WTC11 (cell line): ENCODE data around the gene LAPTM5. TPM values are rescaled to one million over a fixed set of nuclear protein-coding genes. Genes with fewer than 3 reads are reported as not detected.

Experiments used
- ATAC-seq: fragments of 200-7000 bp; cut with Tn5 transposase; 2 replicates; pipeline ENCODE4 v1.10.0; 2021; ENCODE audit warnings: mild to moderate bottlenecking, moderate library complexity
- CTCF ChIA-PET: fragments of 300-600 bp; sonication (Branson Sonifier 250); formaldehyde crosslinking; loops from one replicate; lab custom pipeline; 2021; ENCODE audit warnings: antibody characterized with exemption; lab: Charles Lee
- POLR2A ChIA-PET: fragments of 350-600 bp; sonication (Branson Sonifier 250); formaldehyde crosslinking; loops from one replicate; lab custom pipeline; 2021; ENCODE audit warnings: antibody characterized with exemption; lab: Charles Lee
- DNase-seq: peaks from one replicate; pipeline ENCODE4 v3.0.0; 2021; ENCODE audit warnings: low spot score
- H3K27ac Mint-ChIP-seq: 2 replicates; pipeline ENCODE4 v1.8.0; 2021; ENCODE audit warnings: mixed read lengths
- H3K27me3 Mint-ChIP-seq: 2 replicates; pipeline ENCODE4 v1.8.0; 2021; ENCODE audit warnings: low read depth, mild to moderate bottlenecking, moderate library complexity, mixed read lengths
- H3K36me3 Mint-ChIP-seq: 2 replicates; pipeline ENCODE4 v1.8.0; 2021; ENCODE audit warnings: mixed read lengths
- H3K4me1 Mint-ChIP-seq: 2 replicates; pipeline ENCODE4 v1.8.0; 2022; ENCODE audit warnings: mixed read lengths
- H3K4me3 Mint-ChIP-seq: 2 replicates; pipeline ENCODE4 v1.8.0; 2021; ENCODE audit warnings: mild to moderate bottlenecking, moderate library complexity, mixed read lengths
- H3K9me3 Mint-ChIP-seq: 2 replicates; pipeline ENCODE4 v1.8.0; 2021; ENCODE audit warnings: mixed read lengths
- ATF2 ChIP-seq: sonication (generic); formaldehyde crosslinking; IDR thresholded peaks from 2 replicates; pipeline ENCODE4 v1.8.1; 2022; ENCODE audit warnings: low read depth, missing genetic modification reagents, borderline replicate concordance
- E2F5 ChIP-seq: sonication (generic); formaldehyde crosslinking; IDR thresholded peaks from 2 replicates; pipeline ENCODE4 v1.8.1; 2022; ENCODE audit warnings: mild to moderate bottlenecking, moderate library complexity, missing genetic modification reagents
- ELF4 ChIP-seq: sonication (generic); formaldehyde crosslinking; IDR thresholded peaks from 2 replicates; pipeline ENCODE4 v1.8.1; 2022; ENCODE audit warnings: low read depth, mild to moderate bottlenecking, moderate library complexity, missing genetic modification reagents
- FOXK1 ChIP-seq: sonication (generic); formaldehyde crosslinking; IDR thresholded peaks from 2 replicates; pipeline ENCODE4 v1.8.0; 2022; ENCODE audit warnings: mild to moderate bottlenecking, moderate library complexity, missing genetic modification reagents
- FOXP1 ChIP-seq: sonication (generic); formaldehyde crosslinking; IDR thresholded peaks from 2 replicates; pipeline ENCODE4 v1.8.0; 2022; ENCODE audit warnings: missing genetic modification reagents, mild to moderate bottlenecking, moderate library complexity, borderline replicate concordance
- GABPB1 ChIP-seq: sonication (generic); formaldehyde crosslinking; IDR thresholded peaks from 2 replicates; pipeline ENCODE4 v1.8.1; 2023; ENCODE audit warnings: mild to moderate bottlenecking, missing genetic modification reagents
- GRHL2 ChIP-seq: fragments of 250-450 bp; sonication (Bioruptor Pico); IDR thresholded peaks from 2 replicates; pipeline ENCODE4 v1.8.0; 2022; ENCODE audit warnings: mild to moderate bottlenecking, moderate library complexity; ENCODE audit not compliant: insufficient replicate concordance, severe bottlenecking
- MYBL2 ChIP-seq: sonication (generic); formaldehyde crosslinking; IDR thresholded peaks from 2 replicates; pipeline ENCODE4 v1.8.1; 2023; ENCODE audit warnings: mild to moderate bottlenecking, moderate library complexity, missing genetic modification reagents
- NFYB ChIP-seq: sonication (generic); formaldehyde crosslinking; conservative IDR thresholded peaks from 2 replicates; pipeline ENCODE4 v1.8.0; 2022; ENCODE audit warnings: low read depth, missing genetic modification reagents
- PRRX2 ChIP-seq: fragments of 250-450 bp; sonication (Bioruptor Pico); IDR thresholded peaks from 2 replicates; pipeline ENCODE4 v1.8.0; 2021; ENCODE audit warnings: mild to moderate bottlenecking
- RORB ChIP-seq: fragments of 250-450 bp; sonication (Bioruptor Pico); IDR thresholded peaks from 2 replicates; pipeline ENCODE4 v1.9.0; 2021; ENCODE audit warnings: mild to moderate bottlenecking
- SMAD4 ChIP-seq: sonication (generic); formaldehyde crosslinking; IDR thresholded peaks from 2 replicates; pipeline ENCODE4 v1.8.0; 2022; ENCODE audit warnings: mild to moderate bottlenecking, missing genetic modification reagents
- SOX15 ChIP-seq: fragments of 250-450 bp; sonication (Bioruptor Pico); IDR thresholded peaks from 2 replicates; pipeline ENCODE4 v1.9.0; 2021; ENCODE audit warnings: mild to moderate bottlenecking
- SP1 ChIP-seq: sonication (generic); formaldehyde crosslinking; conservative IDR thresholded peaks from 2 replicates; pipeline ENCODE4 v1.8.1; 2022; ENCODE audit warnings: missing genetic modification reagents
- STAT6 ChIP-seq: sonication (generic); formaldehyde crosslinking; conservative IDR thresholded peaks from 2 replicates; pipeline ENCODE4 v1.8.1; 2023; ENCODE audit warnings: mild to moderate bottlenecking, low read depth, missing genetic modification reagents, moderate library complexity
- ZNF121 ChIP-seq: sonication (generic); formaldehyde crosslinking; IDR thresholded peaks from 2 replicates; pipeline ENCODE4 v1.8.0; 2023; ENCODE audit warnings: missing genetic modification reagents
- ZNF317 ChIP-seq: sonication (generic); formaldehyde crosslinking; IDR thresholded peaks from 2 replicates; pipeline ENCODE4 v1.8.1; 2023; ENCODE audit warnings: low read depth, mild to moderate bottlenecking, moderate library complexity, missing genetic modification reagents, borderline replicate concordance
- ZNF532 ChIP-seq: fragments of 250-450 bp; sonication (Bioruptor Pico); IDR thresholded peaks from 2 replicates; pipeline ENCODE4 v1.9.0; 2021; ENCODE audit warnings: mild to moderate bottlenecking, borderline replicate concordance
- ZSCAN18 ChIP-seq: fragments of 250-450 bp; sonication (Bioruptor Pico); IDR thresholded peaks from 2 replicates; pipeline ENCODE4 v2.1.2; 2022; ENCODE audit warnings: mild to moderate bottlenecking, moderate library complexity
- total RNA-seq: library from RNA; stranded (reverse); gene quantifications from 3 replicates; pipeline ENCODE4 v1.2.3, GENCODE V29; 2021

Gene LAPTM5
- total RNA-seq, 1 experiment from 2014 or later = 1.3 TPM

- H3K27me3 Mint-ChIP-seq = no peaks in the 10 kb centered on the region; the same call in 1 of the 2 replicates
- no peak overlapping the region for H3K27ac Mint-ChIP-seq
- H3K9me3 Mint-ChIP-seq = no peaks in the 10 kb centered on the region
- H3K4me1 Mint-ChIP-seq = peaks cover 15% of the 10 kb centered on the region
- TF ChIP-seq PRRX2 = no peak
- ATAC-seq (no peak), DNase-seq (no peak)
- POLR2A ChIA-PET = no interaction called here
- no peaks in the 10 kb centered on the region for H3K36me3 Mint-ChIP-seq
- H3K4me3 Mint-ChIP-seq = no peak overlapping the region
- CTCF ChIA-PET = interaction anchor here (1.0 to 1.9 kb wide), 4 partner anchors 11 to 317 kb away, joined by 3 to 10 read pairs (median 6); no protein-coding TSS in a partner anchor
Observed at GRCh38 chr1:30696831-30697230, 60.7 kb downstream of the LAPTM5 start.

GRCh38 chr1:30695439-30695841, 62.1 kb downstream of the LAPTM5 start:
- no peak for DNase-seq
- no peak overlapping the region for H3K27ac Mint-ChIP-seq
- TF ChIP-seq RORB (CRISPR knock-in tag) (no peak), GRHL2 (no peak), ZNF121 (no peak), GABPB1 (CRISPR knock-in tag) (no peak), MYBL2 (CRISPR knock-in tag) (no peak), FOXK1 (no peak), ZNF317 (no peak), NFYB (CRISPR knock-in tag) (no peak), STAT6 (CRISPR knock-in tag) (no peak), PRRX2 (no peak), ZSCAN18 (CRISPR knock-in tag) (no peak), ZNF532 (CRISPR knock-in tag) (no peak), FOXP1 (CRISPR knock-in tag) (no peak), ATF2 (no peak), SMAD4 (CRISPR knock-in tag) (no peak), SOX15 (CRISPR knock-in tag) (no peak), SP1 (CRISPR knock-in tag) (no peak), ELF4 (CRISPR knock-in tag) (no peak), E2F5 (CRISPR knock-in tag) (no peak)
- CTCF ChIA-PET = interaction anchor here (1.6 kb wide), 1 partner anchor 10 kb away, joined by 4 read pairs; no protein-coding TSS in a partner anchor
- no peak for ATAC-seq
- H3K36me3 Mint-ChIP-seq = no peaks in the 10 kb centered on the region
- no peak overlapping the region for H3K4me3 Mint-ChIP-seq
- H3K27me3 Mint-ChIP-seq = no peaks in the 10 kb centered on the region; the same call in 1 of the 2 replicates
- H3K9me3 Mint-ChIP-seq = no peaks in the 10 kb centered on the region
- peaks cover 25% of the 10 kb centered on the region for H3K4me1 Mint-ChIP-seq
- POLR2A ChIA-PET = no interaction called here
